ENCODE results near the gene ARHGDIB. TPM values are rescaled to one million over a fixed set of nuclear protein-coding genes. Genes with fewer than 3 reads are reported as not detected.

The ARHGDIB gene
- total and polyA plus RNA-seq, 2 of the 13 experiments (the other 11 are each of a cell fraction or from before 2014, with no cell fraction given), result 0.11 to 0.87 TPM

DNA sequence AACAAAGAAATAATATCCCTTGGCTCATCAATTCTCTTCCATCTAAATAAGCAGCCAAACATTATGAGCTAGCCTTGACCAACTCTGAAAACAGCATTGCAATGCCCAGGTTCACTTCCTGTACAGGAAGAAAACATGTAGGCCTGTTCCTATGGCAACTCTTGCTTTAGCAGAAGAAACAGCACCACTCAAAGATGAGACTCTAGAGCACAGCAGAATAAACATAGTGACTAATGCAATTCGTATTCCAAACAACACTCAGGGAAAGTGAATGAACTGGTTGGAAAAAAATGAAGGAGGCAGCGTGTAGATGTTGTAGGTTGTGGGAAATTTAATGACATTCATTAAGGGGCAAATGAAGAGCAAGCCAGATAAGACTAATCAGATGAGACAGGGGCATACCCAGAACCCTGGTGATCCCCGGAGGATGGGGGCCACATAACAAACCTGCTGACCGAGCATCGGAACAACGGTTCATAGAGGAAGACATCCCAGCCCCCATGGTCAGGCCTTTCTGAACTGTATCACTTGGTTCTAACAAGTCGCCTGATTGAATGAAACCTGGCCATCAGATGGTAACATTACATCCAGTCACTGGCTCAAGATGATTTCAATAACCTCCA is 9.0 kb downstream of the ARHGDIB start (continued):
- TF ChIP-seq SMC3 (IDR thresholded peaks at IDR 0.05; ENCODE audit: low read length) (no peak), ZNF768 (CRISPR knock-in tag; IDR thresholded peaks at IDR 0.05) (peak; percentile 34; the same call in 1 of the 2 replicates), RFX1 (IDR thresholded peaks at IDR 0.05) (peak; percentile 75), ZNF790 (CRISPR knock-in tag; IDR thresholded peaks at IDR 0.05; ENCODE audit: borderline replicate concordance) (no peak)
- TF ChIP-seq, protein P1, sequence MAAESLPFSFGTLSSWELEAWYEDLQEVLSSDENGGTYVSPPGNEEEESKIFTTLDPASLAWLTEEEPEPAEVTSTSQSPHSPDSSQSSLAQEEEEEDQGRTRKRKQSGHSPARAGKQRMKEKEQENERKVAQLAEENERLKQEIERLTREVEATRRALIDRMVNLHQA (CRISPR knock-in tag; IDR thresholded peaks at IDR 0.05), result no peak

DNA sequence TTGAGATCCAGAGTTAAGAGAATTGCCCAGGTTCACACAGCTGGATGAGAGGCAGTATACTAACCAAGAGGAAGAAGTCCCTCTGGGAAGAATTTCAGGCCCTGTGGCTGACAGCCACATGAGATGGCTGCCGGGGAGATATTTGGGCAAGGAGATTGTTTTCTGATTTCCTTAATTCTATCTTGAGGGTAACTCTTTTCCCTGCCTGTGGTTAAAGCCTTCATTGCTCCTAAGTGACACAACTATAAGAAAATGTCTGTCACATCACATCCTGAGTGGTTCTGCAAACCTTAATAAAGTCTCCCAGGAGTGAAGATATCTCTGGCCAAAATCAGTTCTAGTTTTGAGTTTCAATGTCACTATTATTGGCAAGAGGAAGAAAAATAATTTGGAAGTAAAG is 9.6 kb downstream of the ARHGDIB start:
- intact Hi-C loops (cut with micrococcal nuclease; ENCODE audit: unreplicated experiment) (no loop called here), in situ Hi-C loops (cut with HindIII; ENCODE audit: extremely low pct_ligation_motif_present, low pct_unique_long_range_greater_than_20kb) (no loop called here)
- H3K27me3 ChIP-seq (ENCODE audit: control insufficient read depth in 1 of 2, insufficient read depth in 2 of 2, low read length in 2 of 2), result no peaks in the 10 kb centered on the region
- BruUV-seq (replicated peaks), result no TSS peak
- no peaks in the 10 kb centered on the region for H3K9me3 ChIP-seq (ENCODE audit: low read length)
- ChIA-PET CTCF (ENCODE audit: low intra/inter-chr PET ratio, low total read pairs) (no interaction called here), POLR2A (no interaction called here)
- DNase-seq (ENCODE audit: low spot score), result no peak
- H3K36me3 ChIP-seq (replicated peaks in 1 of 2; ENCODE audit: control insufficient read depth in 1 of 2, insufficient read depth in 2 of 2, low read length in 2 of 2), result no peaks in the 10 kb centered on the region
- H3K79me2 ChIP-seq (ENCODE audit: insufficient read depth, low read length), result no peaks in the 10 kb centered on the region
- no peak overlapping the region for H3K4me2 ChIP-seq (ENCODE audit: low read depth, low read length)
- H2AFZ ChIP-seq (ENCODE audit: low read length), result no peak overlapping the region
- H3K9ac ChIP-seq (ENCODE audit: insufficient read depth, low read depth, low read length), result no peak overlapping the region
- H3K4me3 ChIP-seq (replicated peaks in 1 of 3; ENCODE audit: insufficient read depth in 1 of 3, low read depth in 2 of 3, low read length in 3 of 3), result no peak overlapping the region
- no peak for ATAC-seq
- FAIRE-seq, result no peak
- H3K27ac ChIP-seq (ENCODE audit: extremely low read length, insufficient read depth, low read length), result no peak overlapping the region
- H3K4me1 ChIP-seq (ENCODE audit: insufficient read depth, low read length), result peaks cover 36% of the 10 kb centered on the region
- WGBS (ENCODE audit: low lambda C conversion rate), result 0% methylated on average over 1 of the region's 1 CpG
- H4K20me1 ChIP-seq (ENCODE audit: insufficient read depth, low read length), result no peaks in the 10 kb centered on the region
- TF ChIP-seq ZNF510 (CRISPR knock-in tag; IDR thresholded peaks at IDR 0.05; ENCODE audit: low read depth) (no peak), KDM1A (CRISPR knock-in tag; IDR thresholded peaks at IDR 0.05) (no peak), ZNF850 (CRISPR knock-in tag; conservative IDR thresholded peaks at IDR 0.05) (no peak), ZNF3 (CRISPR knock-in tag; IDR thresholded peaks at IDR 0.05) (no peak), ZNF232 (CRISPR knock-in tag; IDR thresholded peaks at IDR 0.05; ENCODE audit: borderline replicate concordance) (no peak), ETV6 (CRISPR knock-in tag; conservative IDR thresholded peaks at IDR 0.05) (no peak), TCF12 (IDR thresholded peaks at IDR 0.05) (no peak), TCF12 (CRISPR knock-in tag; IDR thresholded peaks at IDR 0.05) (no peak), ZNF124 (CRISPR knock-in tag; IDR thresholded peaks at IDR 0.05) (no peak), ZNF468 (CRISPR knock-in tag; IDR thresholded peaks at IDR 0.05) (no peak)
- TF ChIP-seq, protein P2, sequence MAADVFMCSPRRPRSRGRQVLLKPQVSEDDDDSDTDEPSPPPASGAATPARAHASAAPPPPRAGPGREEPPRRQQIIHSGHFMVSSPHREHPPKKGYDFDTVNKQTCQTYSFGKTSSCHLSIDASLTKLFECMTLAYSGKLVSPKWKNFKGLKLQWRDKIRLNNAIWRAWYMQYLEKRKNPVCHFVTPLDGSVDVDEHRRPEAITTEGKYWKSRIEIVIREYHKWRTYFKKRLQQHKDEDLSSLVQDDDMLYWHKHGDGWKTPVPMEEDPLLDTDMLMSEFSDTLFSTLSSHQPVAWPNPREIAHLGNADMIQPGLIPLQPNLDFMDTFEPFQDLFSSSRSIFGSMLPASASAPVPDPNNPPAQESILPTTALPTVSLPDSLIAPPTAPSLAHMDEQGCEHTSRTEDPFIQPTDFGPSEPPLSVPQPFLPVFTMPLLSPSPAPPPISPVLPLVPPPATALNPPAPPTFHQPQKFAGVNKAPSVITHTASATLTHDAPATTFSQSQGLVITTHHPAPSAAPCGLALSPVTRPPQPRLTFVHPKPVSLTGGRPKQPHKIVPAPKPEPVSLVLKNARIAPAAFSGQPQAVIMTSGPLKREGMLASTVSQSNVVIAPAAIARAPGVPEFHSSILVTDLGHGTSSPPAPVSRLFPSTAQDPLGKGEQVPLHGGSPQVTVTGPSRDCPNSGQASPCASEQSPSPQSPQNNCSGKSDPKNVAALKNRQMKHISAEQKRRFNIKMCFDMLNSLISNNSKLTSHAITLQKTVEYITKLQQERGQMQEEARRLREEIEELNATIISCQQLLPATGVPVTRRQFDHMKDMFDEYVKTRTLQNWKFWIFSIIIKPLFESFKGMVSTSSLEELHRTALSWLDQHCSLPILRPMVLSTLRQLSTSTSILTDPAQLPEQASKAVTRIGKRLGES (CRISPR knock-in tag; IDR thresholded peaks at IDR 0.05; ENCODE audit: borderline replicate concordance), result no peak
- TF ChIP-seq, protein P3, sequence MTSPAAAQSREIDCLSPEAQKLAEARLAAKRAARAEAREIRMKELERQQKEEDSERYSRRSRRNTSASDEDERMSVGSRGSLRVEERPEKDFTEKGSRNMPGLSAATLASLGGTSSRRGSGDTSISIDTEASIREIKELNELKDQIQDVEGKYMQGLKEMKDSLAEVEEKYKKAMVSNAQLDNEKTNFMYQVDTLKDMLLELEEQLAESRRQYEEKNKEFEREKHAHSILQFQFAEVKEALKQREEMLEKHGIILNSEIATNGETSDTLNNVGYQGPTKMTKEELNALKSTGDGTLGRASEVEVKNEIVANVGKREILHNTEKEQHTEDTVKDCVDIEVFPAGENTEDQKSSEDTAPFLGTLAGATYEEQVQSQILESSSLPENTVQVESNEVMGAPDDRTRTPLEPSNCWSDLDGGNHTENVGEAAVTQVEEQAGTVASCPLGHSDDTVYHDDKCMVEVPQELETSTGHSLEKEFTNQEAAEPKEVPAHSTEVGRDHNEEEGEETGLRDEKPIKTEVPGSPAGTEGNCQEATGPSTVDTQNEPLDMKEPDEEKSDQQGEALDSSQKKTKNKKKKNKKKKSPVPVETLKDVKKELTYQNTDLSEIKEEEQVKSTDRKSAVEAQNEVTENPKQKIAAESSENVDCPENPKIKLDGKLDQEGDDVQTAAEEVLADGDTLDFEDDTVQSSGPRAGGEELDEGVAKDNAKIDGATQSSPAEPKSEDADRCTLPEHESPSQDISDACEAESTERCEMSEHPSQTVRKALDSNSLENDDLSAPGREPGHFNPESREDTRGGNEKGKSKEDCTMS (CRISPR knock-in tag; conservative IDR thresholded peaks at IDR 0.05), result no peak
- TF ChIP-seq, protein P4, sequence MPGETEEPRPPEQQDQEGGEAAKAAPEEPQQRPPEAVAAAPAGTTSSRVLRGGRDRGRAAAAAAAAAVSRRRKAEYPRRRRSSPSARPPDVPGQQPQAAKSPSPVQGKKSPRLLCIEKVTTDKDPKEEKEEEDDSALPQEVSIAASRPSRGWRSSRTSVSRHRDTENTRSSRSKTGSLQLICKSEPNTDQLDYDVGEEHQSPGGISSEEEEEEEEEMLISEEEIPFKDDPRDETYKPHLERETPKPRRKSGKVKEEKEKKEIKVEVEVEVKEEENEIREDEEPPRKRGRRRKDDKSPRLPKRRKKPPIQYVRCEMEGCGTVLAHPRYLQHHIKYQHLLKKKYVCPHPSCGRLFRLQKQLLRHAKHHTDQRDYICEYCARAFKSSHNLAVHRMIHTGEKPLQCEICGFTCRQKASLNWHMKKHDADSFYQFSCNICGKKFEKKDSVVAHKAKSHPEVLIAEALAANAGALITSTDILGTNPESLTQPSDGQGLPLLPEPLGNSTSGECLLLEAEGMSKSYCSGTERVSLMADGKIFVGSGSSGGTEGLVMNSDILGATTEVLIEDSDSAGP (CRISPR knock-in tag; IDR thresholded peaks at IDR 0.05; ENCODE audit: borderline replicate concordance), result no peak

All from HepG2 (cell line).